GM12875 (cell line): ENCODE measurements around the gene SIGLEC10.

ENCODE experiments used
- H3K4me3 ChIP-seq: one replicate; pipeline ENCODE4 v1.5.1; 2011; ENCODE audit warnings: low read depth, low read length, control low read depth
- TF ChIP-seq, protein P1 (sequence below): IDR thresholded peaks from 2 replicates; pipeline ENCODE4 v1.5.1; 2011; ENCODE audit warnings: low read depth, mild to moderate bottlenecking, control low read depth, inconsistent platforms, low read length, moderate library complexity, borderline replicate concordance; ENCODE audit not compliant: insufficient read depth

The SIGLEC10 gene

DNA sequence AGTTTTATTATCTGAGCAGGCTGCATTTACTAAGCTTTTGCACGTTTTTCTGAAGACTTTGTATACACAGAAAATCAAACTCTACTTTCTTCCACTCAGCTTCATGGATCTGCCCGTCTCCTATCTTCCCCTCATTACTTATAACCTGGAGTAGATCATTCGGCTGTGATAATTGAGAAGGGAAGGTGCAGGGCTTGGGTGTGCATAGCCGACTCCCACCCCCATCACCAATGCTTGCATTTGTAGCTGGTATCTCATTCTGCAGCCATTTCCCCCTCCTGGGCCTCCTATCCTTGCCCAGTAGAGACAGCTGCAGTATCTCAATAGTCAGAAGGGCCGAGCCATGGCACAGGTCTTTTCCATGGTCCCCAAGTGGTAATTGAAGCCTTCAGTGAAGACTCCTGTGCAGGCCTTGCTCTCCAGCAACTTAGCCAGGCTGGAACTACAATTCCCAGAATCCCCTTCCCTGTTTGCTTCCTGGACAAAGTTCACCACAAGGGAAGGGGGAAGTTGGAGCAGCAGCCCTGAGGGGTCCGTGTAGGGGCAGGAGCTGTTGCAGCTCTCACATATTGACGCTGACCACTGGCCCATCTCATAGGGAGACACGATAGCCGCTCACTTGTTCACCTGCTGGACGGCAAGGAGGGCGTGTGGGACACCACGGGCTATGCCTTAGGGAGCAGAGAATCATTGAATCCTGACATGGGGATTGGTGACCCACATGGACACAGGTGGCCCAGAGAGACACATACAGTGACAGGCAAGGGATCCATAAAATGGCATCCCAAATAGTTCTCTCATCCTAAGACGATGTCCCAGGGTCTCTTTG is 42.9 kb upstream of the SIGLEC10 start:
- TF ChIP-seq, protein P1, sequence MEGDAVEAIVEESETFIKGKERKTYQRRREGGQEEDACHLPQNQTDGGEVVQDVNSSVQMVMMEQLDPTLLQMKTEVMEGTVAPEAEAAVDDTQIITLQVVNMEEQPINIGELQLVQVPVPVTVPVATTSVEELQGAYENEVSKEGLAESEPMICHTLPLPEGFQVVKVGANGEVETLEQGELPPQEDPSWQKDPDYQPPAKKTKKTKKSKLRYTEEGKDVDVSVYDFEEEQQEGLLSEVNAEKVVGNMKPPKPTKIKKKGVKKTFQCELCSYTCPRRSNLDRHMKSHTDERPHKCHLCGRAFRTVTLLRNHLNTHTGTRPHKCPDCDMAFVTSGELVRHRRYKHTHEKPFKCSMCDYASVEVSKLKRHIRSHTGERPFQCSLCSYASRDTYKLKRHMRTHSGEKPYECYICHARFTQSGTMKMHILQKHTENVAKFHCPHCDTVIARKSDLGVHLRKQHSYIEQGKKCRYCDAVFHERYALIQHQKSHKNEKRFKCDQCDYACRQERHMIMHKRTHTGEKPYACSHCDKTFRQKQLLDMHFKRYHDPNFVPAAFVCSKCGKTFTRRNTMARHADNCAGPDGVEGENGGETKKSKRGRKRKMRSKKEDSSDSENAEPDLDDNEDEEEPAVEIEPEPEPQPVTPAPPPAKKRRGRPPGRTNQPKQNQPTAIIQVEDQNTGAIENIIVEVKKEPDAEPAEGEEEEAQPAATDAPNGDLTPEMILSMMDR = no peak
- no peak overlapping the region for H3K4me3 ChIP-seq

DNA sequence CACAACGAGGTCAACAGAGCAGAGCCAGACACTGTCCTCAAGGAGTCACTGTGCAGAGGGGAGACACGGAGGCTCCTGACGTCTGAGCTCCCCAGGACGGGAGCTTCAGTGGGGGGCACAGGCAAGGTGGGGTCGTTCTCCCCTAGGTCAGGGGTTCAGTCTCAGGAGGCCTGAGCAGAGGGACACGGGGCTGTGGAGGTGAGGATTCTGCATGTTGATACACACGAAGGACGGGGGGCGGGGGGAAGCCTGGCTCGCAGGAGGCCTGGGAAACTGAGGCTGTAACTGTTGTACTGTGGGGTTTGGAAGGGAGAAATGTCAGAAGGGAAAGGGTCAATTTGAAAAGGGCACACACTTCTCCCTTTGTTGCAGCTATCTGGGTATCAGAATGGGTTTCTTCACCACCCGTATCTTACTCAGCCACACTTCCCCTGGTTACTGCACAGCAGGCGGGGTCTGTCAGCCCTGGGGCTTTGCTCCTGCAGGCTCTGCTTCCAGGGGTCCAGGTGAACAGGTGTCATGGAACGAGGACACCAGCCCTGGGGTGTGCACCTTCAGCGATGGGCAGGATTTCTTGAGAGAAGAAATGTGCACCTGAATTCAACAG is 41.6 kb upstream of the SIGLEC10 start:
- H3K4me3 ChIP-seq = no peak overlapping the region
- TF ChIP-seq, protein P1 = no peak

DNA sequence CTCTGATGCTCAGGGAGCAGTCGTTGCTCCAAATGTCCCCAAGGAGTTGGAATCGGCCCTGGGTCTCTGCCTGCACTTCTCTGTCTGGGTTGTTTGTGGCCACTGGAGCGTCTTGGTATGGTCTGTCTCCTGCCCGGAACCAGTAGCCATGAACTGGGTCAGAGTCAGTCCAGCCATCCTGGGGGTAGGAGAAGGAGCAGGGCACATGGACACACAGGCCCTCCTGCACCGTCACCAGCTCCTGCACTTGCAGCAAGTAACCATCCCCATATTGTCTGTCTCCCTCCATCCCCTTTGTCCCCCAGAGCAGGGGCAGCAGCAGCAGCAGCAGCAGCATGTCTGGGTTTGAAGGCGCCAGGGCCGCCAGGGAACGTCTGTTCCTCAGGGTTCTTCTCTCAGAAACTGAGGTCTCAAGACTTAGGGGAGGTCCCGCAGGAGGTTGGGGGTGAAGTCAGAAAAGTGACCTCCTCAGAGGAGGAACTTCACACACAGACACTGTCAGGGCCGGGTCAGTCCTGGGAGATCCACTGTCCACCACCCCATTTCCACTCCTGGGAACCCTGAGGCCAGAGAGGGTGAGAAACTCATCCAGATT is 40.7 kb upstream of the SIGLEC10 start, which contains the start of gene SIGLEC8:
TSS of gene SIGLEC8 (minus strand) at position 404 of the 595 bp plus-strand sequence. CDS start at position 337, 67 bp downstream.
- TF ChIP-seq, protein P1 = no peak
- no peak within 1 kb of the TSS for H3K4me3 ChIP-seq

DNA sequence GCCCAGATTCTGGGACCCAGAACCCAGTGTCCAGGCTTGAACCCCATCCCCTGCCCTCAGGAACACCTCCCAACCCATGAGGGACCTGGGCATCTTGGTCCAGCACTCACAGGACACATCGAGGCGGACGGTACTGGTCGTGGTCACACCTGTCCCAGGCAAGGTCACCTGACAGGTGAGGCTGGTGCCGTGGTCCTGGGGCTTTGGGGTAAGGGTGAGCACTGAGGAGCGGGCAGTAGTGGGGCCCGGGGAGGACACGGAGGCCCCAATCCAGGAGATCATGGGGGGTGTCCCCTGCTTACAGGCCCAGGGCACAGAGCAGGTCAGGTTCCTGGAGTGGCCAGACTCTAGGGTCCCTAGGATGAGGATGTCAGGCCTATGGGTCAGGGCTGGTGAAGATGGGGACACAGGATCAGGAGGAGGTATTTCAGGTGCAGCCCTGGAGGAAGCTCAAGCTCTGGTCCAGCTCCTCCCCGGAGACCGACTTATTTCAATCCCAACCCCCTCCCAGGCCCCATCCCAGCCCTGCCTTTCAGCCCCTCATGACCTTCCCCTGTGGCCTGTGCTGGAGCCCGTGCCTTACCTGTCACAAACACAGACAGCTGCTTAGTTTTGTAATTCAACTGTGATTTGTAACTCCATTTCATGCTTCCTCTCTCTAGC is 40.0 kb upstream of the SIGLEC10 start:
- TF ChIP-seq, protein P1 = no peak
- H3K4me3 ChIP-seq = no peak overlapping the region

DNA sequence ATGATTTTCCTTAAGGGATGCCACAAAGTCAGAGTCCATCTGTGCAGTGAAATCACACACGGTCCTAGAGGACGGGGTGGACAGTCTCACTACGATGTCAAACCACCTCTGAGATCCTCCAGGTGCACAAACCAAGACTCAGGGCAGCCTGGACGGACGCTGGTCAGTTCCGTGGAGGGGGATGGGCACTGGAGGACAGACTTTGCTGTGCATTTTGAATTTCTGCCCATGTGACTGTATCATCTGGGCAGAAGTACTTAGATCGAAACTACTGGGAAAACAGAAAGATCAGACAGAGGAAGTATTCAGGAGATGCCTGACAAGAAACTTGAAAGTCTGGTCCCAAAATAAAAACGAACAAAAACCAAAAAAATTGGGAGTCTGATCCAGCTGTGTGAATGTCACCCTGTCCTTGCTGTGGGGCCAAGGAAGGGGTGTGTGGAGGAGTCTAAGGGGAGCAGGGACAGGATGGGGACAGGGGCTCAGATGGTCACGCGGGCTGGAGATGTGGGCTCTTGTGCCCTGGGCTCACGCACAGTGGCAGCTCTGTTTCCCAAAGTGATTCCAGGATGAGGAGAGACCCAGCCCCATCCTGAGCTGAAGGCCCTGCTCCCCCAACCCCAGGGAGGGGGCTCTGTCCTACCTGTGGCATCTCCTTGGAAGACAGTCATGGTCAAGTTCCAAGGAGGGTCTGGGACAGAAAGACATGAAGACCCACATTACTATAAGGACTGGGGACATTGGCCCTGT is 39.3 kb upstream of the SIGLEC10 start:
- no peak overlapping the region for H3K4me3 ChIP-seq
- TF ChIP-seq, protein P1 = no peak

DNA sequence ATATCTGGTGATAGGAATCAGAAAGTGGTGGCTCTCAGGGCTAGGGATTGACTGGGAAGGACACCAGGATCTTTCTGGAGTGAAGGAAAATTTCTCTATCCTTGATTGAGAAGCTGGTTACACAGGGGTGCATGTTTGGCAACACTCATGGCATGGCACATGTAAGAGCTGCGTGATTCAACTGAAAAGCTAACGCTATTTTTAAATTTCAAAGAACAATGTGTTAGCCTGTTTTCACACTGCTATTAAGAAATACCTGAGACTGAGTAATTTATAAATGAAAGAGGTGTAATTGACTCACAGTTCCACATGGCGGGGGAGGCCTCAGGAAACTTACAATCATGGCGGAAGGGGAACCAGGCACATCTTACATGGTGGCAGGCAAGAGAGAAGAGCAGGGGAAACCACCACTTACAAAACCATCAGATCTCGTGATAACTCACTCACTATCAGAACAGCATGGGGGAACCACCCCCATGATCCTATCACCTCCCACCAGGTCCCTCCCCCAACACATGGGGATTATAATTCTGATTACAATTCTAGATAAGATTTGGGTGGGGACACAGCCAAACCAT is 33.4 kb upstream of the SIGLEC10 start:
- TF ChIP-seq, protein P1 = no peak
- no peak overlapping the region for H3K4me3 ChIP-seq
